Measurements from ENCODE around the gene JARID2. TPM values are rescaled to one million over a fixed set of nuclear protein-coding genes. Genes with fewer than 3 reads are reported as not detected.
A peak's percentile ranks its signal among the peaks of the same experiment; 100 is the strongest.

The JARID2 gene
- total RNA-seq, 1 donor from 2014 or later, result 65.6 TPM

GRCh38 chr6:15386110-15386755 lies 140.4 kb downstream of the JARID2 start:
- Mint-ChIP-seq H3K4me1 (ENCODE audit: low read depth) (peaks cover 46% of the 10 kb centered on the region), H3K4me3 (ENCODE audit: low read depth) (no peak overlapping the region), H3K9me3 (ENCODE audit: low read depth) (no peaks in the 10 kb centered on the region), H3K27ac (peak overlapping the region; percentile 22), H3K27me3 (no peaks in the 10 kb centered on the region), H3K36me3 (ENCODE audit: insufficient read depth) (no peaks in the 10 kb centered on the region)
- DNase-seq (ENCODE audit: low spot score, unreplicated experiment), result no peak
- no peak for TF ChIP-seq CTCF (IDR thresholded peaks at IDR 0.05; ENCODE audit: unreplicated experiment)

GRCh38 chr6:15386756-15387112 lies 140.9 kb downstream of the JARID2 start:
- Mint-ChIP-seq H3K4me3 (ENCODE audit: low read depth) (no peak overlapping the region), H3K4me1 (ENCODE audit: low read depth) (peaks cover 46% of the 10 kb centered on the region), H3K27ac (no peak overlapping the region), H3K9me3 (ENCODE audit: low read depth) (no peaks in the 10 kb centered on the region), H3K27me3 (no peaks in the 10 kb centered on the region), H3K36me3 (ENCODE audit: insufficient read depth) (no peaks in the 10 kb centered on the region)
- no peak for TF ChIP-seq CTCF (IDR thresholded peaks at IDR 0.05; ENCODE audit: unreplicated experiment)
- DNase-seq (ENCODE audit: low spot score, unreplicated experiment), result no peak

DNA sequence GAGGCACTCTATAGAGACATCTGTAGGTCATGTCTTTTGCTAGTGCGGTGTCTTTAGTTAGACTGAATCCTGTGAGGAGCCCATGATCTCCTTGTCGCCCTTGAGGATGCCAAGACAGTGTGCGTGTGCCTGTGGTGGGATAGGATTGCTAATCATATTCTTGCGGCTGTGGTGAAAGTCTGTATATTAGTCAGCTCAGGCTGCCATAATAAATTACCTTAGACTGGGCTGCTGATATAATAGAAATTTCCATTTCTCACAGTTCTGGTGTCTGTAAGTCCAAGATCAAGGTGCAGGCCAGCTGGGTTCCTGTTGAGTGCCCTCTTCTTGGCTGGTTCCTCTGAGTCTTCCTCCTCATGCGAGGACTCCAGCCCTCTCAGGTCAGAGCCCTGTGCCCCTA lies 141.2 kb downstream of the JARID2 start:
- Mint-ChIP-seq H3K36me3 (ENCODE audit: insufficient read depth) (no peaks in the 10 kb centered on the region), H3K4me1 (ENCODE audit: low read depth) (peaks cover 47% of the 10 kb centered on the region), H3K4me3 (ENCODE audit: low read depth) (no peak overlapping the region), H3K27me3 (no peaks in the 10 kb centered on the region), H3K27ac (peak overlapping the region; percentile 9), H3K9me3 (ENCODE audit: low read depth) (no peaks in the 10 kb centered on the region)
- no peak for DNase-seq (ENCODE audit: low spot score, unreplicated experiment)
- no peak for TF ChIP-seq CTCF (IDR thresholded peaks at IDR 0.05; ENCODE audit: unreplicated experiment)

DNA sequence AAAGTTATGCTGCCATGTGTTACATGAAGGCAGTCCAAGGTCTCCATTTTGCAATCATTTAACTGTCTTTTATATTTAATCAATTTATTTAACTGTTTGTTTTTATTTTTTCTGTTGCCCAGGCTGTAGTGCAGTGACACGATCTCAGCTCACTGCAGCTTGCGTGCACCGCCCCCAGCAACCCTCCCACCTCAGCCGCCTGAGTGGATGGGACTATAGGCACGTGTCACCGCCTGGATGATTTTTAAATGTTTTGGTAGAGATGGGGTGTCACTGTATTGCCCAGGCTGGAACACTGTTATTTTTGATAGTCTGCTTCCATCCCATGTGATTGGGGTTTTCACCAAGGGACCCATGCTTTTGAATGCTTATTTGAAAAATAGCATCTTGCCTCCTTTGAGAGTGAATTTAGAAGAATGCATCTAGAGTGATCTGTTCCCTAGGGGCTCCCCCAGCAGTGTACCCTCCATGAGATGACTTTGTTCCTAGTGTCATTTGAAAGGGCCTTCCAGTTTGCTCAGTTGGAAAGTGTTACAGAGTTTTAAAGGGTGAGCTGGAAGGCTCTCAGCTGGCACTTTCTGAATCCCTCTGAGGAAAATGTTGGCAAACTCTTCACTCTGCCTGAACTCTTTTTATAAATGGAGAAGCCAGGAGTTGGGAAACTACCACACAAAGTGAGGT lies 143.4 kb downstream of the JARID2 start:
- Mint-ChIP-seq H3K4me3 (ENCODE audit: low read depth) (no peak overlapping the region), H3K36me3 (ENCODE audit: insufficient read depth) (peaks cover 11% of the 10 kb centered on the region), H3K9me3 (ENCODE audit: low read depth) (peaks cover 8% of the 10 kb centered on the region), H3K27ac (no peak overlapping the region), H3K4me1 (ENCODE audit: low read depth) (peaks cover 46% of the 10 kb centered on the region), H3K27me3 (no peaks in the 10 kb centered on the region)
- DNase-seq (ENCODE audit: low spot score, unreplicated experiment), result no peak
- no peak for TF ChIP-seq CTCF (IDR thresholded peaks at IDR 0.05; ENCODE audit: unreplicated experiment)

- no peaks in the 10 kb centered on the region for H3K27me3 Mint-ChIP-seq
- H3K36me3 Mint-ChIP-seq (ENCODE audit: insufficient read depth), result peaks cover 15% of the 10 kb centered on the region
- H3K4me3 Mint-ChIP-seq (ENCODE audit: low read depth), result no peak overlapping the region
- H3K9me3 Mint-ChIP-seq (ENCODE audit: low read depth), result peaks cover 8% of the 10 kb centered on the region
- peak; percentile 84 for TF ChIP-seq CTCF (IDR thresholded peaks at IDR 0.05; ENCODE audit: unreplicated experiment)
- DNase-seq (ENCODE audit: low spot score, unreplicated experiment), result peak; percentile 45
- H3K4me1 Mint-ChIP-seq (ENCODE audit: low read depth), result peaks cover 42% of the 10 kb centered on the region
- H3K27ac Mint-ChIP-seq, result no peak overlapping the region
These were observed 144.2 kb downstream of the JARID2 start for GRCh38 chr6:15389765-15390723.

All from progenitor cell of endocrine pancreas (in vitro differentiated cells).